Prostate gland (tissue), 2 donors: ENCODE results near the gene IL6R.

Experiments
- POLR2AphosphoS5 ChIP-seq: sonication (generic); formaldehyde crosslinking; IDR thresholded peaks from one replicate; pipeline ENCODE4 v1.6.1; 2017; ENCODE audit warnings: antibody characterized with exemption
- TF ChIP-seq, protein P1 (sequence below), 4 experiments: fragments of 200-600 bp in 2 of 4; fragments of 450-650 bp in 2 of 4; sonication (generic) in 2 of 4; IDR thresholded peaks; 1 replicate in 3 of 4; 2 replicates in 1 of 4; pipeline ENCODE4 v1.5.1; 2016 to 2019; ENCODE audit warnings: antibody characterized with exemption in 4 of 4, mild to moderate bottlenecking in 2 of 4, moderate library complexity in 2 of 4

DNA sequence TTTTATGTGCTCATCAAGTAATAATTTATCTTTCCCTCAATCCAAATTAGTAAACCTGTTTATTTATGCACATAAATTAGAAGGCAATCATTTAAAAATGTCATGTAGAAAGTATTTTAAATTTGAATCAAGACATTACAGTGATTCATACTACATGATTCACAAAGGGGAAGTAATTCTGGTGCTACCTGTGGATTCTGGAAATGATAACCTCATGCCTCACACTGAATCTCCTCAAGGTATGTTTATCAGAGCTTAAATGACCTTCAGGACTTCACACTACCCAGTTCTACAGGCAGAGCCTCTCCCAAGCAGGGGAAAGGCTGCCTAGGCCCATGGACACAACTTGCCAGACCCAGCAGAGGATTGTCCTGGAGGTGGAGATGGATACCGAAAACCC, 71.6 kb downstream of the IL6R start:
- TF ChIP-seq, protein P1, sequence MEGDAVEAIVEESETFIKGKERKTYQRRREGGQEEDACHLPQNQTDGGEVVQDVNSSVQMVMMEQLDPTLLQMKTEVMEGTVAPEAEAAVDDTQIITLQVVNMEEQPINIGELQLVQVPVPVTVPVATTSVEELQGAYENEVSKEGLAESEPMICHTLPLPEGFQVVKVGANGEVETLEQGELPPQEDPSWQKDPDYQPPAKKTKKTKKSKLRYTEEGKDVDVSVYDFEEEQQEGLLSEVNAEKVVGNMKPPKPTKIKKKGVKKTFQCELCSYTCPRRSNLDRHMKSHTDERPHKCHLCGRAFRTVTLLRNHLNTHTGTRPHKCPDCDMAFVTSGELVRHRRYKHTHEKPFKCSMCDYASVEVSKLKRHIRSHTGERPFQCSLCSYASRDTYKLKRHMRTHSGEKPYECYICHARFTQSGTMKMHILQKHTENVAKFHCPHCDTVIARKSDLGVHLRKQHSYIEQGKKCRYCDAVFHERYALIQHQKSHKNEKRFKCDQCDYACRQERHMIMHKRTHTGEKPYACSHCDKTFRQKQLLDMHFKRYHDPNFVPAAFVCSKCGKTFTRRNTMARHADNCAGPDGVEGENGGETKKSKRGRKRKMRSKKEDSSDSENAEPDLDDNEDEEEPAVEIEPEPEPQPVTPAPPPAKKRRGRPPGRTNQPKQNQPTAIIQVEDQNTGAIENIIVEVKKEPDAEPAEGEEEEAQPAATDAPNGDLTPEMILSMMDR (IDR thresholded peaks at IDR 0.05): no peak
- TF ChIP-seq POLR2AphosphoS5: no peak
